Measurements from ENCODE around the gene C1QTNF7.

Gene C1QTNF7, protein sequence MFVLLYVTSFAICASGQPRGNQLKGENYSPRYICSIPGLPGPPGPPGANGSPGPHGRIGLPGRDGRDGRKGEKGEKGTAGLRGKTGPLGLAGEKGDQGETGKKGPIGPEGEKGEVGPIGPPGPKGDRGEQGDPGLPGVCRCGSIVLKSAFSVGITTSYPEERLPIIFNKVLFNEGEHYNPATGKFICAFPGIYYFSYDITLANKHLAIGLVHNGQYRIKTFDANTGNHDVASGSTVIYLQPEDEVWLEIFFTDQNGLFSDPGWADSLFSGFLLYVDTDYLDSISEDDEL

DNA sequence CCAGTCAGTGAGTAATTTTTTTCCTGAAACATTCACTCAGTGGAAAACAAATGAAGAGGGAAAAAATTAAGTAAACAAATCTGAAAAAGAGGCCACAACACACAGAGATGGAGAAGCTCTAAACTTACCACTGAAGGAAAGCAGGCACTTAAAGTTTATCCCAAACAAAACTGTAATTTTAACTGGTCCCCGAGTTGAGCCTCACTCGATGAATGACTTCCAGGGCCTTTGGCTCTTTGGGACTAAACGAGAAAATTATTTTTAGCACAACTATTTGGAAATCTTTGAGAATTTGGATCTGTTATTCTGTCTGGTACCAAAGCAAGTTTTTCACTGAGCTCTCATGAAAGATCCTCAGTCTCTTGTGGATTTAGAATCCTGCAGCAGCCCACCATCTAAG, at the start of gene C1QTNF7:
Gene C1QTNF7 (plus strand): TSS at position 333 of the 400 bp plus-strand sequence. CDS start 7,711 bp downstream, outside the sequence.
- H3K4me3 ChIP-seq (ENCODE audit: control insufficient read depth, low read depth, low read length), result no peak within 1 kb of the TSS
- TF ChIP-seq, protein P1, sequence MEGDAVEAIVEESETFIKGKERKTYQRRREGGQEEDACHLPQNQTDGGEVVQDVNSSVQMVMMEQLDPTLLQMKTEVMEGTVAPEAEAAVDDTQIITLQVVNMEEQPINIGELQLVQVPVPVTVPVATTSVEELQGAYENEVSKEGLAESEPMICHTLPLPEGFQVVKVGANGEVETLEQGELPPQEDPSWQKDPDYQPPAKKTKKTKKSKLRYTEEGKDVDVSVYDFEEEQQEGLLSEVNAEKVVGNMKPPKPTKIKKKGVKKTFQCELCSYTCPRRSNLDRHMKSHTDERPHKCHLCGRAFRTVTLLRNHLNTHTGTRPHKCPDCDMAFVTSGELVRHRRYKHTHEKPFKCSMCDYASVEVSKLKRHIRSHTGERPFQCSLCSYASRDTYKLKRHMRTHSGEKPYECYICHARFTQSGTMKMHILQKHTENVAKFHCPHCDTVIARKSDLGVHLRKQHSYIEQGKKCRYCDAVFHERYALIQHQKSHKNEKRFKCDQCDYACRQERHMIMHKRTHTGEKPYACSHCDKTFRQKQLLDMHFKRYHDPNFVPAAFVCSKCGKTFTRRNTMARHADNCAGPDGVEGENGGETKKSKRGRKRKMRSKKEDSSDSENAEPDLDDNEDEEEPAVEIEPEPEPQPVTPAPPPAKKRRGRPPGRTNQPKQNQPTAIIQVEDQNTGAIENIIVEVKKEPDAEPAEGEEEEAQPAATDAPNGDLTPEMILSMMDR (conservative IDR thresholded peaks at IDR 0.05; ENCODE audit: control insufficient read depth, insufficient read depth, low read depth, low read length), result no peak
- no peak for DNase-seq (ENCODE audit: low read depth)

DNA sequence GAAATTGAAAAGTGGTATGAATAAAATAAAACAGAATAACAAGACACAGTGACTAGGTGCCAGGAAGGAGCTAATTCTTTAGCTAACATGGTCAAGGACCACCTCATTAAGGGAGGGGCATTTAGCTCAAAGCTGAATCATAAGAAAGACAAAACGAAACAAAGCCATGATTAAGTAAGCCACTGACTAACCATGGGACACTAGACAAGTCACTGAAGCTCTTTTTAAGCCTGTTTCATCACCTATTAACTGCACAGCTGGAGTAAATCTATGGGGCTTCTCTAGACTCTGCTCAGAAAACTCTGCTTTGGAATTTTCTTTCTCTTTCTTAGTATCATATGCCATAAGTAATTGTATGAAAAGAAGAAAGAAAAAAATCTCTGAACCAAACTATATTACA, 49.8 kb upstream of the C1QTNF7 start:
- TF ChIP-seq, protein P1 (conservative IDR thresholded peaks at IDR 0.05; ENCODE audit: control insufficient read depth, insufficient read depth, low read depth, low read length), result no peak
- DNase-seq (ENCODE audit: low read depth), result peak; percentile 64
- no peak overlapping the region for H3K4me3 ChIP-seq (ENCODE audit: control insufficient read depth, low read depth, low read length)

DNA sequence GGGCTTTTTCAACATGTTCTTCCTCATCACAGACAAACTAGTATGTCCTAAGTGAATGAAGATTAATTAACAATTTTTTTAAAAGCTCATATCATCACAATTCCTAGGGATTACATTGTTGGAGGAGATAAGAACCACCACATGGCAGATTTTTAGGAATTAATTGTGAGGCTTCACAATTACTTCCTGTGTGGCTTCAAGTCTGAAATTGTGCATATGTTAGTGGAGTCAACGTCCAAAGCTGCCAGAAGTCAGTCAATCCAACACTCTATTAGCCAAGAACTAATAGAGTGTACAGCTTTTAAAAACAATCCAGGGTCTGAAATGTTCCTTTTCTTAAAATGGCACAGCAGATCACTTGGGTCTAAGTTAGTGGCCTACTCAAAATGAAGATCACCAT, 49.3 kb upstream of the C1QTNF7 start:
- TF ChIP-seq, protein P1 (conservative IDR thresholded peaks at IDR 0.05; ENCODE audit: control insufficient read depth, insufficient read depth, low read depth, low read length), result no peak
- DNase-seq (ENCODE audit: low read depth), result no peak
- no peak overlapping the region for H3K4me3 ChIP-seq (ENCODE audit: control insufficient read depth, low read depth, low read length)

DNA sequence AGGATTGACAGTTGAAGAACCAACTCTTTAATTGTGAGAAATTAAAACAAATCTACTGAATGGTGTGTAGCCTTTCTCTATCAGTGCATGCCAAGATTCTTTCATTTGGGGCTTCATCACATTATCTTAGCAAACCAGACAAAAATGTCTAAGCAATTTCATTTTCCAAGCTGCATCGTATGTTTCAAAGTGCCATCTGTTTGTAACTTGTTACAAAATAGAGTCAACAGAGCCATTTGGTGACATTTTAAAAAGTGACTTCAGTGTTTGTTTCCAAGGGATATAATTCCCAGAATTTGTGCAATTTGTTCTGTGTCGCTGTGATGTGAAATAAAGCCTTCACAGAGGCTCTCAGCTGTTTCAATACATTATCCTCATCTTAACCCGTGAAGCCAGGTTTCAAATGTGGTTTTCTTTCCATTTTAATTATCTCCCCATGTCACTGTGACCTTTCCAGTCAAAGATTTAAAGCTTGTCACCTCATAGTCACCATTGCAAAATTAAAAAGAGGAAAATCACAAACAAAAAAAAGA, 46.0 kb upstream of the C1QTNF7 start:
- no peak overlapping the region for H3K4me3 ChIP-seq (ENCODE audit: control insufficient read depth, low read depth, low read length)
- no peak for DNase-seq (ENCODE audit: low read depth)
- TF ChIP-seq, protein P1 (conservative IDR thresholded peaks at IDR 0.05; ENCODE audit: control insufficient read depth, insufficient read depth, low read depth, low read length), result no peak

DNA sequence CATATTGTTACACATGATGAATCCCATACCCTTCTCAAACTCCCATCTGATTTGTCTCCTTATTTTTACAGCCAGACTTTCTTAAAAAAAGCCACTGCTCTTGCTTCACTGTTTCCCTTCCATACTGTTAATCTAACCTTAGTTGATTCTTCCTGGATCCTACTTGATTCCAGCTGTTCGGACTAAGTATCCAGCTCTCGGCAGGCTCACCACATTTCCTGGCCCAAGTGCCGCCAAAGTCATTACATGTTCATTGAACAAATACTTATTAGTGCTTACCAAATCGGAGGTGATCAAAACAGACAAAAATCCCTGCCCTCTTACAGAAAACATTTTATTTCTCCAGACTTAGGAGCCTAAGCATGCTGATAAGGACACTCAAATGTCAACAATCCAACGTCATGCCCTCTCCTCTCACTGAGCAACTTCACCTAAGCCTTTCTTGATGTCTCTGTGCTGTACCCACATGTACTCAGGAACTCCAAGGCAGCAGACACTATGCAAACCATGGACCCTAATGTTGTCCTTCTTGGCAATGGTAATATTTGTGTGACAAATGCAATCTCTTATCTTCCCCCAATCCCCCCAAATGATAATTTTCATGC, 45.1 kb upstream of the C1QTNF7 start:
- no peak for DNase-seq (ENCODE audit: low read depth)
- no peak overlapping the region for H3K4me3 ChIP-seq (ENCODE audit: control insufficient read depth, low read depth, low read length)
- TF ChIP-seq, protein P1 (conservative IDR thresholded peaks at IDR 0.05; ENCODE audit: control insufficient read depth, insufficient read depth, low read depth, low read length), result no peak

DNA sequence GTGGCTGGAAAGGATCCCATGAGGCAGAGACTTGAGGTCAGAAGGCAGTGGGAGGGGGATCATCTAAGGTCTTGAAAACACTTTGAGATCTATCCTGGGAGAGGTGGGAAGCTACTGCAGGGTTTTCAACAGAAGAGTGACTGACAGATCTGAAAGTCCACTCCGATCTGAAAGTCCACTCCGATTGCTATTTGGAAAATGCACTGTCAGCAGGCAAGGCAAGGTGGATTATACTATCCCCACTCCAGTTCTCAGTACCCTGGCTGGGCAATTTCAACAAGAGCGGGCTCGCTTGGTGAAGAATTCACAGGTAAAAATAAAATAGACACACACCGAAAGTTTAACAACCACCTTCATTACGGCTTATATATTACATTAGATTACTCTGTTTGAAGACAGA, 42.3 kb upstream of the C1QTNF7 start:
- DNase-seq (ENCODE audit: low read depth), result no peak
- TF ChIP-seq, protein P1 (conservative IDR thresholded peaks at IDR 0.05; ENCODE audit: control insufficient read depth, insufficient read depth, low read depth, low read length), result no peak
- H3K4me3 ChIP-seq (ENCODE audit: control insufficient read depth, low read depth, low read length), result no peak overlapping the region

Measured in fibroblast of mammary gland (primary cell).